Osteocyte (in vitro differentiated cells): ENCODE measurements around the gene ZNF132. TPM values are rescaled to one million over a fixed set of nuclear protein-coding genes. Genes with fewer than 3 reads are reported as not detected.
A peak's percentile ranks its signal among the peaks of the same experiment; 100 is the strongest.

Experiments used
- DNase-seq: peaks from one replicate; pipeline ENCODE4 v3.0.0; 2021; ENCODE audit warnings: mixed read lengths; ENCODE audit not compliant: unreplicated experiment; ENCODE audit errors: extremely low spot score
- H3K27ac Mint-ChIP-seq: one replicate; pipeline ENCODE4 v1.8.0; 2021; ENCODE audit warnings: mild to moderate bottlenecking, mixed read lengths; ENCODE audit not compliant: unreplicated experiment
- H3K27me3 Mint-ChIP-seq: one replicate; pipeline ENCODE4 v1.8.0; 2021; ENCODE audit warnings: mixed read lengths; ENCODE audit not compliant: unreplicated experiment
- H3K36me3 Mint-ChIP-seq: one replicate; pipeline ENCODE4 v1.8.0; 2021; ENCODE audit warnings: mixed read lengths; ENCODE audit not compliant: unreplicated experiment
- H3K4me1 Mint-ChIP-seq: one replicate; pipeline ENCODE4 v1.8.0; 2021; ENCODE audit warnings: mixed read lengths; ENCODE audit not compliant: unreplicated experiment
- H3K4me3 Mint-ChIP-seq: one replicate; pipeline ENCODE4 v1.8.0; 2021; ENCODE audit warnings: mild to moderate bottlenecking, moderate library complexity, mixed read lengths; ENCODE audit not compliant: unreplicated experiment
- H3K9me3 Mint-ChIP-seq: one replicate; pipeline ENCODE4 v1.8.0; 2021; ENCODE audit warnings: mixed read lengths; ENCODE audit not compliant: unreplicated experiment
- total RNA-seq: library from RNA; stranded (reverse); gene quantifications from 2 replicates; pipeline ENCODE4 v1.2.1, GENCODE V29; 2021
- TF ChIP-seq, protein P1 (sequence below): fragments of 200-600 bp; sonication (generic); IDR thresholded peaks from 2 replicates; pipeline ENCODE4 v1.5.0; 2021; ENCODE audit warnings: antibody characterized with exemption, mild to moderate bottlenecking, moderate library complexity

Gene ZNF132
- total RNA-seq, 1 donor from 2014 or later = 1.2 TPM

DNA sequence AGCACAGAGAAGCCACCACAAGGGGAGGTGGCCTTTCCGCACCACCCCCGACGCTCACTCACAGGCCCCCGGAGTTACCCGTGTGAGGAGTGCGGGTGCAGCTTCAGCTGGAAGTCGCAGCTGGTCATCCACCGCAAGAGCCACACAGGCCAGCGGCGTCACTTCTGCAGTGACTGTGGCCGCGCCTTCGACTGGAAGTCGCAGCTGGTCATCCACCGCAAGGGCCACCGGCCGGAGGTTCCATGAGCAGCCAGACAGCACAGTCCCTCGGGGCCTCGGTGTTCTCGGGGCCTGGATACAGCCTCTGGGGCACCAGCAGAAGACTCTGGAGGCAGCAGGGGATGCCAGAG is 40.5 kb upstream of the ZNF132 start:
- Mint-ChIP-seq H3K4me1 (peaks cover 11% of the 10 kb centered on the region), H3K27ac (no peak overlapping the region), H3K4me3 (no peak overlapping the region), H3K27me3 (no peaks in the 10 kb centered on the region), H3K9me3 (no peaks in the 10 kb centered on the region), H3K36me3 (peaks cover 7% of the 10 kb centered on the region)
- DNase-seq = no peak
- TF ChIP-seq, protein P1, sequence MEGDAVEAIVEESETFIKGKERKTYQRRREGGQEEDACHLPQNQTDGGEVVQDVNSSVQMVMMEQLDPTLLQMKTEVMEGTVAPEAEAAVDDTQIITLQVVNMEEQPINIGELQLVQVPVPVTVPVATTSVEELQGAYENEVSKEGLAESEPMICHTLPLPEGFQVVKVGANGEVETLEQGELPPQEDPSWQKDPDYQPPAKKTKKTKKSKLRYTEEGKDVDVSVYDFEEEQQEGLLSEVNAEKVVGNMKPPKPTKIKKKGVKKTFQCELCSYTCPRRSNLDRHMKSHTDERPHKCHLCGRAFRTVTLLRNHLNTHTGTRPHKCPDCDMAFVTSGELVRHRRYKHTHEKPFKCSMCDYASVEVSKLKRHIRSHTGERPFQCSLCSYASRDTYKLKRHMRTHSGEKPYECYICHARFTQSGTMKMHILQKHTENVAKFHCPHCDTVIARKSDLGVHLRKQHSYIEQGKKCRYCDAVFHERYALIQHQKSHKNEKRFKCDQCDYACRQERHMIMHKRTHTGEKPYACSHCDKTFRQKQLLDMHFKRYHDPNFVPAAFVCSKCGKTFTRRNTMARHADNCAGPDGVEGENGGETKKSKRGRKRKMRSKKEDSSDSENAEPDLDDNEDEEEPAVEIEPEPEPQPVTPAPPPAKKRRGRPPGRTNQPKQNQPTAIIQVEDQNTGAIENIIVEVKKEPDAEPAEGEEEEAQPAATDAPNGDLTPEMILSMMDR = no peak

DNA sequence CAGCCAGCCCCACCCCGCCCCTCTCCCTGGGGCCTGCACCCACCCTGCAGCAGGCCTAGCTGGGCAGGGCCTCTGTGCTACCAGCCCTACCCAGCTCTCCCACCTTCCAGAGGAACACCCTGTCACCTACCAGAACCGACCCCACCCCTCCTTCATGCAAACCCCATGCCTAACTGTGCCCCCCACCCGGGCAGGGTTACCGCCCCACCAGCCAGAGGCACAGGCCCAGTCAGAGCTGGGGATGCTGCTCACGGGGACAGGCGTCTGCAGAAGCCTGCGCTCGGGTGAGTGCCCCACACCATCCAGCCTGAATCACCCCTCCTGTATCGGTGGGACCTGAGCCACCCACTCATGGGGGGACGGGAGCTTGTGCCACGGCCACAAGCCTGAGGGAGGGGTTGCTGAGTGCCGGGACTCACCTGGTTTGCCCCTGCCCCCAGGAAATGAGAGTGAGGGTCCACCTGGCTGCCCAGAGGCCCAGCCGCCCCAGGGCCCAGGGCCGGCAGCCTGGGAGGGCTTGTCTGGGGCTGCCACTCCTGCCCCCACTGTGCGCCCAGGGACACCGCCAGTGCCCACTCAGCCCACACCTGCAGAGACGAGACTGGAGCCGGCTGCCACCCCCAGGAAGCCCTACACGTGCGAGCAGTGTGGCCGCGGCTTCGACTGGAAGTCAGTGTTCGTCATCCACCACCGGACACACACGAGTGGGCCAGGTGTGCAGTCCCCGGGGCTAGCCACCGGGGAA is 40.0 kb upstream of the ZNF132 start:
- no peaks in the 10 kb centered on the region for H3K9me3 Mint-ChIP-seq
- H3K36me3 Mint-ChIP-seq = peaks cover 7% of the 10 kb centered on the region
- no peak overlapping the region for H3K4me3 Mint-ChIP-seq
- DNase-seq = no peak
- TF ChIP-seq, protein P1 = no peak
- H3K27me3 Mint-ChIP-seq = no peaks in the 10 kb centered on the region
- peaks cover 16% of the 10 kb centered on the region for H3K4me1 Mint-ChIP-seq
- no peak overlapping the region for H3K27ac Mint-ChIP-seq

DNA sequence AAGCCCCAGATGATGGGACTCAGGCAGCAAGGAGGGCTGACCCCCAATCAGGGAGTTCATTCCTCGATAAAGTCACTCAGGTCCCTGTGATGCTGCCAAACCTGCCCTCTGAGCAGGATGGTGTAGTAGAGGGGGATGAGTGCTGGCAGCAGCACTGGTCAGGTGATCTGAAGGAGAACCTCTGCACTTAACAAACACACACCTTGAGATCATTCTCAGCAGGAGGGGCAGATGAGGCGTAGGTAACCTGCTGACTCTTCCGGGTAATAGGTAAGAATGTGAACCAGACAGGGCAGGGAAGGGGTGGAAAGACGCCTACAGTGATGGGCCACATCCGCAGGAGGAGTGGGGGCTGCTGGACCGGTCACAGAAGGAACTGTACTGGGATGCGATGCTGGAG is 39.4 kb upstream of the ZNF132 start:
- TF ChIP-seq, protein P1 = no peak
- no peak overlapping the region for H3K4me3 Mint-ChIP-seq
- peaks cover 19% of the 10 kb centered on the region for H3K4me1 Mint-ChIP-seq
- H3K27ac Mint-ChIP-seq = no peak overlapping the region
- no peaks in the 10 kb centered on the region for H3K9me3 Mint-ChIP-seq
- H3K36me3 Mint-ChIP-seq = peaks cover 7% of the 10 kb centered on the region
- no peak for DNase-seq
- no peaks in the 10 kb centered on the region for H3K27me3 Mint-ChIP-seq

DNA sequence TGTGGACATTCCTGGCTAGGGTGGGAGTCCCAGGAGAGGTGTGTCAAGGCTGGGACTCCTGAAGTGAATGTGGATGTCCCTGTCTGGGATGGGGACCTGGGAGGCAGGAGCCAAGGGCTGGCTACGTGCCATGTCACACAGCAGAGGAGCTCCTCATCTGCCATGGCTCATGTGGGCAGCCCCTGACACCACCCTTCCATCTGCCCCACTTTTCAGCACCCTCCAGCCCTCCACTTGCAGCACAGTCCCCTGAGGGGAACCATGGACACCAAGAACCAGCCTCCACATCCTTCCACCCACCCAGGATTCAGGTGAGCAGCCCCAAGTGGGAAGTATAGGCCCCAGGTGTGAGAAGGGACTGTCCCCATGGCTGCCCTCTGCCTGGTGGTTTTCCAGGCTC is 37.9 kb upstream of the ZNF132 start:
- no peak for DNase-seq
- Mint-ChIP-seq H3K4me3 (no peak overlapping the region), H3K4me1 (peaks cover 20% of the 10 kb centered on the region), H3K9me3 (no peaks in the 10 kb centered on the region), H3K36me3 (peaks cover 10% of the 10 kb centered on the region), H3K27ac (no peak overlapping the region), H3K27me3 (no peaks in the 10 kb centered on the region)
- TF ChIP-seq, protein P1 = no peak

DNA sequence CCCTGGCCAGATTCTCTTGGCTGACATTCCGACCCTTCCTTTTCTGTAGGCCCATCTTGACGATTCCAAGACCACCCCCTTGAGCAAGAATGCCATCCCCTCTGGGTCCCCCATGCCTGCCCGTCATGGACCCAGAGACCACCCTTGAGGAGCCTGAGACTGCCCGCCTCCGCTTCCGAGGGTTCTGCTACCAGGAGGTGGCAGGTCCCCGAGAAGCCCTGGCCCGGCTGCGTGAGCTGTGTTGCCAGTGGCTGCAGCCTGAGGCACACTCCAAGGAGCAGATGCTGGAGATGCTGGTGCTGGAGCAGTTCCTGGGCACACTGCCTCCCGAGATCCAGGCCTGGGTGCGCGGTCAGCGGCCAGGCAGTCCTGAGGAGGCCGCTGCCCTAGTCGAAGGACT is 37.2 kb upstream of the ZNF132 start:
- Mint-ChIP-seq H3K27ac (peak overlapping the region; percentile 98), H3K36me3 (peaks cover 10% of the 10 kb centered on the region), H3K27me3 (no peaks in the 10 kb centered on the region), H3K4me3 (peak overlapping the region; percentile 90), H3K9me3 (no peaks in the 10 kb centered on the region), H3K4me1 (peaks cover 20% of the 10 kb centered on the region)
- TF ChIP-seq, protein P1 = no peak
- DNase-seq = no peak
